ENCODE results near the gene TMEM221. TPM values are rescaled to one million over a fixed set of nuclear protein-coding genes. Genes with fewer than 3 reads are reported as not detected.

The TMEM221 gene
- total and polyA plus RNA-seq, 9 of the 15 experiments (the other 6 are each of a cell fraction or from before 2014, with no cell fraction given) = 0.06 to 0.35 TPM; not detected in 7

- Histone ChIP-seq H3K4me1 (replicated peaks in 1 of 2; ENCODE audit: control insufficient read depth in 2 of 2, insufficient read depth in 2 of 2, low read length in 2 of 2) (peaks cover 19 to 37% of the 10 kb centered on the region in 2 experiments), H3K36me3 (ENCODE audit: control insufficient read depth, insufficient read depth, low read length) (no peaks in the 10 kb centered on the region), H2AFZ (ENCODE audit: low read depth, low read length) (no peak overlapping the region), H3K4me2 (ENCODE audit: insufficient read depth, low read length) (no peak overlapping the region), H3K27ac (ENCODE audit: extremely low read depth, low read depth, low read length) (no peak overlapping the region), H3K9me3 (replicated peaks; ENCODE audit: control insufficient read depth, insufficient read depth, low read depth, low read length) (peaks cover 2% of the 10 kb centered on the region; the same call in 1 of the 2 replicates), H3K9ac (ENCODE audit: insufficient read depth in 1 of 2, low read depth in 2 of 2, low read length in 2 of 2) (no peak overlapping the region), H3K4me3 (no peak overlapping the region), H3K9me1 (ENCODE audit: control insufficient read depth, insufficient read depth, low read length) (no peaks in the 10 kb centered on the region), H3K27me3 (ENCODE audit: control insufficient read depth in 2 of 2, insufficient read depth in 2 of 2, low read length in 2 of 2) (no peaks in the 10 kb centered on the region), H3K79me2 (ENCODE audit: control insufficient read depth, insufficient read depth, low read length) (no peaks in the 10 kb centered on the region), H4K20me1 (replicated peaks; ENCODE audit: control insufficient read depth, insufficient read depth, low read length) (no peaks in the 10 kb centered on the region)
- ATAC-seq (no peak), DNase-seq (ENCODE audit: extremely low read depth in 1 of 4, low spot score in 3 of 4) (peak in 2 of 4 experiments; percentile 37 to 73), FAIRE-seq (peak; percentile 73)
- POLR2A ChIA-PET = interaction anchor here (0.6 kb wide), 1 partner anchor 194 kb away, joined by 4 read pairs; no protein-coding TSS in a partner anchor
- intact Hi-C loops (cut with micrococcal nuclease) (no loop called here), in situ Hi-C loops (cut with MboI) (no loop called here)
- BruUV-seq (replicated peaks) = TSS peak; percentile 32
- CTCF ChIA-PET (ENCODE audit: low intra/inter-chr PET ratio) = no interaction called here
- 7% methylated on average over 9 of the region's 9 CpGs for WGBS (ENCODE audit: insufficient coverage, low coverage, missing lambda C conversion rate)
- TF ChIP-seq, protein P1, sequence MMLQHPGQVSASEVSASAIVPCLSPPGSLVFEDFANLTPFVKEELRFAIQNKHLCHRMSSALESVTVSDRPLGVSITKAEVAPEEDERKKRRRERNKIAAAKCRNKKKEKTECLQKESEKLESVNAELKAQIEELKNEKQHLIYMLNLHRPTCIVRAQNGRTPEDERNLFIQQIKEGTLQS (IDR thresholded peaks at IDR 0.05) = peak; percentile 98
- TF ChIP-seq, protein P1 (CRISPR knock-in tag; conservative IDR thresholded peaks at IDR 0.05) = no peak; the same call in 1 of the 2 replicates
- TF ChIP-seq, protein P2, sequence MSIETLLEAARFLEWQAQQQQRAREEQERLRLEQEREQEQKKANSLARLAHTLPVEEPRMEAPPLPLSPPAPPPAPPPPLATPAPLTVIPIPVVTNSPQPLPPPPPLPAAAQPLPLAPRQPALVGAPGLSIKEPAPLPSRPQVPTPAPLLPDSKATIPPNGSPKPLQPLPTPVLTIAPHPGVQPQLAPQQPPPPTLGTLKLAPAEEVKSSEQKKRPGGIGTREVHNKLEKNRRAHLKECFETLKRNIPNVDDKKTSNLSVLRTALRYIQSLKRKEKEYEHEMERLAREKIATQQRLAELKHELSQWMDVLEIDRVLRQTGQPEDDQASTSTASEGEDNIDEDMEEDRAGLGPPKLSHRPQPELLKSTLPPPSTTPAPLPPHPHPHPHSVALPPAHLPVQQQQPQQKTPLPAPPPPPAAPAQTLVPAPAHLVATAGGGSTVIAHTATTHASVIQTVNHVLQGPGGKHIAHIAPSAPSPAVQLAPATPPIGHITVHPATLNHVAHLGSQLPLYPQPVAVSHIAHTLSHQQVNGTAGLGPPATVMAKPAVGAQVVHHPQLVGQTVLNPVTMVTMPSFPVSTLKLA (conservative IDR thresholded peaks at IDR 0.05) = peak in 1 of 2 experiments; percentile 33; a peak in 1 of 4 replicates
- TF ChIP-seq TRIM24 (IDR thresholded peaks at IDR 0.05) (peak; percentile 18 to 46; a peak in 1 of 4 replicates), FOS (IDR thresholded peaks at IDR 0.05; ENCODE audit: extremely low read depth, insufficient read length) (peak; percentile 75), ADNP (tag; IDR thresholded peaks at IDR 0.05) (peak; percentile 97), TEAD4 (IDR thresholded peaks at IDR 0.05; ENCODE audit: low read length) (peak; percentile 36; the same call in 1 of the 2 replicates), TEAD4 (CRISPR knock-in tag; IDR thresholded peaks at IDR 0.05; ENCODE audit: borderline replicate concordance) (no peak), RCOR1 (IDR thresholded peaks at IDR 0.05; ENCODE audit: borderline replicate concordance in 1 of 2, low read depth in 2 of 2, low read length in 2 of 2) (peak in 1 of 2 experiments; percentile 82; a peak in 2 of 4 replicates), SP1 (CRISPR knock-in tag; IDR thresholded peaks at IDR 0.05) (peak; percentile 57; the same call in 1 of the 2 replicates), NFE2 (IDR thresholded peaks at IDR 0.05; ENCODE audit: low read depth) (peak; percentile 73), ZNF253 (CRISPR knock-in tag; conservative IDR thresholded peaks at IDR 0.05) (no peak), FOSL1 (tag; conservative IDR thresholded peaks at IDR 0.05) (peak; percentile 96)
- TF ChIP-seq, protein P3, sequence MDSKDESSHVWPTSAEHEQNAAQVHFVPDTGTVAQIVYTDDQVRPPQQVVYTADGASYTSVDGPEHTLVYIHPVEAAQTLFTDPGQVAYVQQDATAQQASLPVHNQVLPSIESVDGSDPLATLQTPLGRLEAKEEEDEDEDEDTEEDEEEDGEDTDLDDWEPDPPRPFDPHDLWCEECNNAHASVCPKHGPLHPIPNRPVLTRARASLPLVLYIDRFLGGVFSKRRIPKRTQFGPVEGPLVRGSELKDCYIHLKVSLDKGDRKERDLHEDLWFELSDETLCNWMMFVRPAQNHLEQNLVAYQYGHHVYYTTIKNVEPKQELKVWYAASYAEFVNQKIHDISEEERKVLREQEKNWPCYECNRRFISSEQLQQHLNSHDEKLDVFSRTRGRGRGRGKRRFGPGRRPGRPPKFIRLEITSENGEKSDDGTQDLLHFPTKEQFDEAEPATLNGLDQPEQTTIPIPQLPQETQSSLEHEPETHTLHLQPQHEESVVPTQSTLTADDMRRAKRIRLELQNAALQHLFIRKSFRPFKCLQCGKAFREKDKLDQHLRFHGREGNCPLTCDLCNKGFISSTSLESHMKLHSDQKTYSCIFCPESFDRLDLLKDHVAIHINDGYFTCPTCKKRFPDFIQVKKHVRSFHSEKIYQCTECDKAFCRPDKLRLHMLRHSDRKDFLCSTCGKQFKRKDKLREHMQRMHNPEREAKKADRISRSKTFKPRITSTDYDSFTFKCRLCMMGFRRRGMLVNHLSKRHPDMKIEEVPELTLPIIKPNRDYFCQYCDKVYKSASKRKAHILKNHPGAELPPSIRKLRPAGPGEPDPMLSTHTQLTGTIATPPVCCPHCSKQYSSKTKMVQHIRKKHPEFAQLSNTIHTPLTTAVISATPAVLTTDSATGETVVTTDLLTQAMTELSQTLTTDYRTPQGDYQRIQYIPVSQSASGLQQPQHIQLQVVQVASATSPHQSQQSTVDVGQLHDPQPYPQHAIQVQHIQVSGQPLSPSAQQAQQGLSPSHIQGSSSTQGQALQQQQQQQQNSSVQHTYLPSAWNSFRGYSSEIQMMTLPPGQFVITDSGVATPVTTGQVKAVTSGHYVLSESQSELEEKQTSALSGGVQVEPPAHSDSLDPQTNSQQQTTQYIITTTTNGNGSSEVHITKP (IDR thresholded peaks at IDR 0.05; ENCODE audit: partially characterized antibody) = peak; percentile 9
- TF ChIP-seq, protein P4, sequence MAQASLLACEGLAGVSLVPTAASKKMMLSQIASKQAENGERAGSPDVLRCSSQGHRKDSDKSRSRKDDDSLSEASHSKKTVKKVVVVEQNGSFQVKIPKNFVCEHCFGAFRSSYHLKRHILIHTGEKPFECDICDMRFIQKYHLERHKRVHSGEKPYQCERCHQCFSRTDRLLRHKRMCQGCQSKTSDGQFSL (CRISPR knock-in tag; IDR thresholded peaks at IDR 0.05) = no peak
- TF ChIP-seq, protein P4 (tag; IDR thresholded peaks at IDR 0.05) = no peak
Observed at GRCh38 chr19:17473041-17473440, 24.6 kb upstream of the TMEM221 start.

Data from K562 (cell line).